K562 (cell line): ENCODE results near the gene PDE8A. TPM values are rescaled to one million over a fixed set of nuclear protein-coding genes. Genes with fewer than 3 reads are reported as not detected.

Experiments used
- ATAC-seq: fragments of 200-7000 bp; cut with Tn5 transposase; 3 replicates; pipeline ENCODE4 v1.9.1; 2020; ENCODE audit warnings: moderate library complexity
- BruUV-seq: library from RNA; stranded (reverse); fragments of 400-500 nt; replicated peaks from 2 replicates; lab custom pipeline; 2021; lab: Mats Ljungman, UMichigan
- CTCF ChIA-PET: fragments of 300-600 bp; formaldehyde crosslinking; extraction: SDS; loops from one replicate; lab custom pipeline; 2021; ENCODE audit warnings: low intra/inter-chr PET ratio; lab: Yijun Ruan, JAX
- POLR2A ChIA-PET: fragments of 300-600, 350-650 bp; sonication (Branson Sonifier 250); formaldehyde crosslinking; extraction: SDS; loops from one replicate; lab custom pipeline; 2021; ENCODE audit warnings: antibody characterized with exemption, inconsistent platforms; lab: Yijun Ruan, JAX
- DNase-seq, 4 experiments: peaks; one replicate each; pipeline versions ENCODE4 v3.0.0 to v3.0.0-alpha.2; 2011 to 2018; ENCODE audit warnings: low spot score in 3 of 4, mixed read lengths in 3 of 4; ENCODE audit errors: extremely low read depth in 1 of 4
- FAIRE-seq: peaks from 2 replicates; lab custom pipeline; 2011; peaks lifted over from hg19 to GRCh38; lab: Jason Lieb, UNC
- H2AFZ ChIP-seq: 2 replicates; pipeline ENCODE4 v1.6.0; 2011; ENCODE audit warnings: low read depth, low read length, control low read depth, inconsistent platforms
- H3K27ac ChIP-seq: fragments of 200-600 bp; 3 replicates; pipeline ENCODE4 v1.8.0; 2011; ENCODE audit warnings: low read depth, mild to moderate bottlenecking, control low read depth, inconsistent platforms, low read length, moderate library complexity, mixed read lengths; ENCODE audit errors: extremely low read depth
- H3K27me3 ChIP-seq, 2 experiments: fragments of 300-600 bp in 1 of 2; 2 replicates in 1 of 2; 3 replicates in 1 of 2; pipeline versions ENCODE4 v1.6.0 to v1.8.0; 2011; ENCODE audit warnings: inconsistent platforms in 2 of 2, low read length in 2 of 2, mild to moderate bottlenecking in 1 of 2, mixed read lengths in 1 of 2, moderate library complexity in 1 of 2; ENCODE audit not compliant: control insufficient read depth in 2 of 2, insufficient read depth in 2 of 2
- H3K36me3 ChIP-seq: fragments of 300-600 bp; 3 replicates; pipeline ENCODE4 v1.8.0; 2011; ENCODE audit warnings: mild to moderate bottlenecking, low read length, inconsistent platforms; ENCODE audit not compliant: control insufficient read depth, insufficient read depth
- H3K4me1 ChIP-seq, 2 experiments: fragments of 200-600 bp in 1 of 2; replicated peaks in 1 of 2; 2 replicates in 1 of 2; 3 replicates in 1 of 2; pipeline versions ENCODE4 v1.5.1 to v1.8.0; 2011; ENCODE audit warnings: inconsistent platforms in 2 of 2, low read length in 2 of 2, mild to moderate bottlenecking in 1 of 2, mixed read lengths in 1 of 2, moderate library complexity in 1 of 2; ENCODE audit not compliant: control insufficient read depth in 2 of 2, insufficient read depth in 2 of 2
- H3K4me2 ChIP-seq: 2 replicates; pipeline ENCODE4 v1.6.1; 2011; ENCODE audit warnings: low read length, control low read depth, inconsistent platforms, mixed read lengths; ENCODE audit not compliant: insufficient read depth
- H3K4me3 ChIP-seq: fragments of 200-600 bp; sonication (generic), shearing (Covaris generic); 2 replicates; pipeline ENCODE4 v1.5.1; 2016; ENCODE audit warnings: control low read depth, inconsistent platforms
- H3K79me2 ChIP-seq: fragments of 200-600 bp; 3 replicates; pipeline ENCODE4 v1.8.0; 2011; ENCODE audit warnings: low read length, inconsistent platforms; ENCODE audit not compliant: control insufficient read depth, insufficient read depth
- H3K9ac ChIP-seq, 2 experiments: 2 replicates each; pipeline versions ENCODE4 v1.6.0 to v1.6.1; 2011; ENCODE audit warnings: low read depth in 2 of 2, low read length in 2 of 2, control low read depth in 1 of 2, inconsistent platforms in 1 of 2, mild to moderate bottlenecking in 1 of 2, mixed read lengths in 1 of 2; ENCODE audit not compliant: insufficient read depth in 1 of 2
- H3K9me1 ChIP-seq: one replicate; pipeline ENCODE4 v1.6.0; 2011; ENCODE audit warnings: inconsistent platforms, mild to moderate bottlenecking, low read length, moderate library complexity; ENCODE audit not compliant: control insufficient read depth, insufficient read depth
- H3K9me3 ChIP-seq: replicated peaks from 2 replicates; pipeline ENCODE4 v1.5.1; 2011; ENCODE audit warnings: low read depth, low read length, inconsistent platforms; ENCODE audit not compliant: control insufficient read depth, insufficient read depth
- H4K20me1 ChIP-seq: replicated peaks from 2 replicates; pipeline ENCODE4 v1.6.1; 2011; ENCODE audit warnings: low read length, inconsistent platforms, mixed read lengths; ENCODE audit not compliant: control insufficient read depth, insufficient read depth
- CBFA2T2 ChIP-seq: fragments of 450-650 bp; conservative IDR thresholded peaks from 2 replicates; pipeline ENCODE4 v1.6.1; 2017; ENCODE audit warnings: mild to moderate bottlenecking
- DDX20 ChIP-seq: fragments of 450-650 bp; IDR thresholded peaks from 2 replicates; pipeline ENCODE4 v1.6.1; 2016; ENCODE audit warnings: missing genetic modification characterization, low read depth, mild to moderate bottlenecking, missing compliant biosample characterization, moderate library complexity
- DNMT1 ChIP-seq: fragments of 450-650 bp; IDR thresholded peaks from 2 replicates; pipeline ENCODE4 v1.6.1; 2016; ENCODE audit warnings: antibody characterized with exemption, mild to moderate bottlenecking
- FOXJ2 ChIP-seq: fragments of 200-800 bp; sonication (Bioruptor generic); IDR thresholded peaks from 2 replicates; pipeline ENCODE4 v1.6.1; 2016; ENCODE audit warnings: missing genetic modification characterization, missing compliant biosample characterization
- HCFC1 ChIP-seq: IDR thresholded peaks from 2 replicates; pipeline ENCODE4 v1.6.1; 2012; ENCODE audit warnings: low read depth, low read length, improper control_type of control experiment
- HEY1 ChIP-seq: fragments of 250-450 bp; sonication (Bioruptor Pico); IDR thresholded peaks from 2 replicates; pipeline ENCODE4 v1.5.0; 2020; ENCODE audit warnings: mild to moderate bottlenecking, moderate library complexity, borderline replicate concordance
- PREB ChIP-seq: sonication (generic); formaldehyde crosslinking; IDR thresholded peaks from 2 replicates; pipeline ENCODE4 v1.8.1; 2023; ENCODE audit warnings: mild to moderate bottlenecking, missing genetic modification reagents
- SMC3 ChIP-seq: conservative IDR thresholded peaks from 2 replicates; pipeline ENCODE4 v1.6.1; 2011; ENCODE audit warnings: low read depth, low read length, improper control_type of control experiment; ENCODE audit not compliant: insufficient read depth
- SP2 ChIP-seq: IDR thresholded peaks from 2 replicates; pipeline ENCODE4 v1.6.1; 2011; ENCODE audit warnings: mild to moderate bottlenecking, low read depth, low read length, moderate library complexity; ENCODE audit not compliant: poor library complexity, severe bottlenecking; ENCODE audit errors: extremely low read depth
- THRAP3 ChIP-seq: fragments of 450-650 bp; IDR thresholded peaks from 2 replicates; pipeline ENCODE4 v1.6.1; 2016; ENCODE audit warnings: mild to moderate bottlenecking, inconsistent platforms, borderline replicate concordance
- ZBTB33 ChIP-seq: sonication (generic); formaldehyde crosslinking; IDR thresholded peaks from 2 replicates; pipeline ENCODE4 v1.8.1; 2023; ENCODE audit warnings: mild to moderate bottlenecking, missing genetic modification reagents
- ZNF146 ChIP-seq: IDR thresholded peaks from one replicate; pipeline ENCODE4 v1.6.1; 2018; ENCODE audit warnings: missing compliant biosample characterization; ENCODE audit not compliant: unreplicated experiment
- ZNF212 ChIP-seq: fragments of 450-650 bp; formaldehyde crosslinking; IDR thresholded peaks from 2 replicates; pipeline ENCODE4 v1.4.0; 2020; ENCODE audit warnings: mild to moderate bottlenecking
- ZNF324 ChIP-seq: fragments of 250-450 bp; sonication (Bioruptor Pico); IDR thresholded peaks from 2 replicates; pipeline ENCODE4 v1.4.0; 2020; ENCODE audit warnings: mild to moderate bottlenecking
- ZNF77 ChIP-seq: fragments of 250-450 bp; sonication (Bioruptor Pico); IDR thresholded peaks from 2 replicates; pipeline ENCODE4 v1.5.0; 2020
- WGBS: fragments of 100-300 bp; shearing (Covaris generic); methylation state at CpG from one replicate; pipeline ENCODE4 v1.1.6; 2016; ENCODE audit warnings: low coverage, mixed read lengths; ENCODE audit not compliant: insufficient coverage; ENCODE audit errors: missing lambda C conversion rate; 5-methylcytosine and 5-hydroxymethylcytosine counted together
- in situ Hi-C: fragments of 300-500 bp; cut with MboI; formaldehyde crosslinking; loops from 4 replicates; pipeline ENCODE4 v1.15.0; 2018; ENCODE audit warnings: inconsistent platforms, mixed read lengths
- intact Hi-C: fragments of 100-400 bp; cut with micrococcal nuclease; formaldehyde crosslinking; loops from 2 replicates; pipeline ENCODE4 v1.14.2; 2022
- polyA plus RNA-seq, 8 experiments: library from polyadenylated mRNA; depleted of rRNA in 4 of 8; stranded (reverse) in 5 of 8; unstranded in 3 of 8; fragments of >200 nt; fragmentation: Nextera tagmentation in 2 of 8; fragmentation: Illumina TruSeq in 1 of 8; extraction: Ambion mirVana in 2 of 8; extraction: Trizol in 1 of 8; gene quantifications; 2 replicates each; pipeline versions ENCODE4 v1.2.1 to v1.2.3, GENCODE V29; 2011 to 2014; ENCODE audit warnings: inconsistent platforms in 1 of 8, missing spikeins in 1 of 8
- total RNA-seq, 7 experiments: library from RNA; depleted of rRNA in 6 of 7; stranded (reverse); fragments of >200 nt in 6 of 7; fragmentation: Illumina TruSeq in 2 of 7; extraction: Trizol in 2 of 7; gene quantifications; 2 replicates each; pipeline versions ENCODE4 v1.2.1 to v1.2.3, GENCODE V29; 2011 to 2021; ENCODE audit warnings: low replicate concordance in 1 of 7

PDE8A gene
- total and polyA plus RNA-seq, 9 of the 15 experiments (the other 6 are each of a cell fraction or from before 2014, with no cell fraction given): 5.9 to 40.3 (median 19.8) TPM

- TF ChIP-seq SMC3: peak; percentile 60
- no peak for TF ChIP-seq ZNF146 (CRISPR knock-in tag)
- no peak for TF ChIP-seq ZNF212
- TF ChIP-seq, all 486 proteins: peak for 23
Measured at GRCh38 chr15:85044251-85044853, 62.7 kb downstream of the PDE8A start (continued).

- no peaks in the 10 kb centered on the region for H3K27me3 ChIP-seq
- no peak overlapping the region for H2AFZ ChIP-seq
- peaks cover 0 to 26% of the 10 kb centered on the region in 2 experiments; a peak in 3 of 5 replicates for H3K4me1 ChIP-seq
- no peak for DNase-seq
- WGBS: 90% methylated on average over 1 of the region's 1 CpG
- no peaks in the 10 kb centered on the region for H3K9me3 ChIP-seq
- in situ Hi-C loops: loop anchor here (5.0 kb wide), 1 partner anchor 93 kb away; no protein-coding TSS in a partner anchor
- H3K9ac ChIP-seq: no peak overlapping the region
- intact Hi-C loops: loop anchor here (1.0 to 10.0 kb wide), 4 partner anchors 64 to 219 kb away; partner anchors contain the start of genes PDE8A and SLC28A1
- H3K36me3 ChIP-seq: no peaks in the 10 kb centered on the region
- H3K4me3 ChIP-seq: no peak overlapping the region
- peak; percentile 21 for ATAC-seq
- H3K27ac ChIP-seq: no peak overlapping the region
- ChIA-PET POLR2A (interaction anchor here (1.3 to 1.6 kb wide), 4 partner anchors 20 to 93 kb away, joined by 3 to 6 read pairs (median 3); no protein-coding TSS in a partner anchor), CTCF (interaction anchor here (1.1 to 1.2 kb wide), 3 partner anchors 90 to 224 kb away, joined by 3 to 4 read pairs (median 3); no protein-coding TSS in a partner anchor)
- no peaks in the 10 kb centered on the region for H3K9me1 ChIP-seq
- peaks cover 68% of the 10 kb centered on the region for H3K79me2 ChIP-seq
- H3K4me2 ChIP-seq: no peak overlapping the region
- FAIRE-seq: no peak
- H4K20me1 ChIP-seq: no peaks in the 10 kb centered on the region
- no TSS peak for BruUV-seq
- no peak for TF ChIP-seq FOXJ2
- no peak for TF ChIP-seq ZBTB33
- TF ChIP-seq CBFA2T2: no peak
- no peak for TF ChIP-seq PREB
- no peak for TF ChIP-seq DDX20 (tag)
- 0 out of 2 replicates have a peak, but pooled peaks have one; percentile 16 for TF ChIP-seq HCFC1
- no peak for TF ChIP-seq DNMT1
- no peak for TF ChIP-seq SP2
- TF ChIP-seq HEY1 (CRISPR knock-in tag): no peak
- TF ChIP-seq THRAP3: no peak
- TF ChIP-seq ZNF324 (CRISPR knock-in tag): no peak
- no peak for TF ChIP-seq ZNF77 (CRISPR knock-in tag)
Measured at GRCh38 chr15:85044894-85045293, 63.2 kb downstream of the PDE8A start.
